Tibial nerve (tissue), 4 donors: ENCODE results near the gene SORCS3. TPM values are rescaled to one million over a fixed set of nuclear protein-coding genes. Genes with fewer than 3 reads are reported as not detected.

Experiments
- DNase-seq, 2 donors: peaks; one replicate each; pipeline ENCODE4 v3.0.0-alpha.2; 2019; ENCODE audit warnings: low spot score in 2 of 2
- H3K27ac ChIP-seq, 4 donors: fragments of 200-600 bp; sonication (generic) in 3 of 4; one replicate each; pipeline ENCODE4 v1.5.1; 2017 to 2019; ENCODE audit warnings: mild to moderate bottlenecking in 1 of 4
- H3K27me3 ChIP-seq, 2 donors: fragments of 200-600 bp; sonication (generic) in 1 of 2; one replicate each; pipeline versions ENCODE4 v1.5.1 to v1.6.0; 2017 to 2019
- H3K36me3 ChIP-seq, 3 donors: fragments of 200-600 bp; sonication (generic); one replicate each; pipeline ENCODE4 v1.5.1; 2018 to 2019
- H3K4me1 ChIP-seq, 4 donors: fragments of 200-600 bp; sonication (generic) in 3 of 4; one replicate each; pipeline ENCODE4 v1.5.1; 2017 to 2019
- H3K4me3 ChIP-seq, 4 donors: fragments of 200-600 bp; sonication (generic) in 3 of 4; one replicate each; pipeline ENCODE4 v1.5.1; 2017 to 2019; ENCODE audit warnings: mild to moderate bottlenecking in 1 of 4, moderate library complexity in 1 of 4
- H3K9me3 ChIP-seq, 4 donors: fragments of 200-600 bp; sonication (generic) in 3 of 4; one replicate each; pipeline ENCODE4 v1.5.1; 2017 to 2019
- CTCF ChIP-seq, 5 experiments: fragments of 200-600 bp in 3 of 5; fragments of 450-650 bp in 2 of 5; sonication (generic) in 3 of 5; IDR thresholded peaks; one replicate each; pipeline ENCODE4 v1.5.1; 2016 to 2019; ENCODE audit warnings: antibody characterized with exemption in 5 of 5, mild to moderate bottlenecking in 3 of 5, moderate library complexity in 2 of 5
- EP300 ChIP-seq, 2 donors: sonication (generic); formaldehyde crosslinking; IDR thresholded peaks; one replicate each; pipeline ENCODE4 v1.6.1; 2017; ENCODE audit warnings: antibody characterized with exemption in 2 of 2, mild to moderate bottlenecking in 1 of 2
- POLR2A ChIP-seq, 2 donors: fragments of 450-650 bp; IDR thresholded peaks; one replicate each; pipeline ENCODE4 v1.6.1; 2017; ENCODE audit warnings: antibody characterized with exemption in 2 of 2, mild to moderate bottlenecking in 2 of 2, moderate library complexity in 2 of 2
- WGBS, 2 donors: methylation state at CpG; one replicate each; pipeline ENCODE4 v1.1.5; 2018; 5-methylcytosine and 5-hydroxymethylcytosine counted together
- total RNA-seq, 4 donors: library from RNA; depleted of rRNA; stranded (reverse); fragments of >200 nt; gene quantifications; one replicate each; pipeline ENCODE4 v1.1.0, GENCODE V29; 2016

SORCS3 gene
- total RNA-seq, 4 donors from 2014 or later, result 1.8 to 3.9 (median 3.2) TPM

DNA sequence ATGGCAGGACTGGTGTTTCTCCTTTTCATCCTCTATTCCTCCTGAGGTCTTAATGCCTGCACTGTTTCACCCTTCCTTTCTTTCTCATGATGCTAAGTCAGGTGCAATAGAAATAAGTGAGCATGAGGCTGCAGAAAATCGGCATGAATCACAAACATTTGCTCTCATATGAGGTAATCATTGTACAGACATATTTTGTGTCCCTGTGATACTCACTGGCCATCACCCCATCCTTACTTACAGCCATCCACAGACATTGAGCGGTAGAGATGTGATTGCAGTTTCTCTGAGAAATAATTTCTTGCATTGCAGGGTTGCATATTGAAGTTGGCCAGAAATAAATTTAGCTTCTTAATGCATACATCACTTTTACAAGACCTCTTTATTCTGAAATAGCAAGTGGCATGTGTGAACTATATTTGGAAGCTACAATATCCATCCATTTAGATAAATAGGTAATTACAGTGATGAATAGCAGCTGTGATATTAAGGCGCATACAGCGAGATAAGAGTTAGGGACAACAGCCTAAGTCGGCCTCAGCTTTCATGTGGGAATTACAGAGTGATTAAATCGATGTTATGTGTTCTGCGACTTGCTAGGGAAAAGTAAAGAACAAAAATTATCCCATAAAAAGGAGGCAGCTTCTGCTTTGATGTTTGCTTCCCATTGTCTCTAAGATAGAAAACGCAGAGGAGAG is 612.6 kb downstream of the SORCS3 start:
- TF ChIP-seq CTCF (IDR thresholded peaks at IDR 0.05) (no peak), POLR2A (IDR thresholded peaks at IDR 0.05) (no peak), EP300 (IDR thresholded peaks at IDR 0.05) (no peak)
- WGBS, 2 donors, result 86 to 90% methylated on average over 8 of the region's 8 CpGs
- H3K4me3 ChIP-seq, result no peak overlapping the region

DNA sequence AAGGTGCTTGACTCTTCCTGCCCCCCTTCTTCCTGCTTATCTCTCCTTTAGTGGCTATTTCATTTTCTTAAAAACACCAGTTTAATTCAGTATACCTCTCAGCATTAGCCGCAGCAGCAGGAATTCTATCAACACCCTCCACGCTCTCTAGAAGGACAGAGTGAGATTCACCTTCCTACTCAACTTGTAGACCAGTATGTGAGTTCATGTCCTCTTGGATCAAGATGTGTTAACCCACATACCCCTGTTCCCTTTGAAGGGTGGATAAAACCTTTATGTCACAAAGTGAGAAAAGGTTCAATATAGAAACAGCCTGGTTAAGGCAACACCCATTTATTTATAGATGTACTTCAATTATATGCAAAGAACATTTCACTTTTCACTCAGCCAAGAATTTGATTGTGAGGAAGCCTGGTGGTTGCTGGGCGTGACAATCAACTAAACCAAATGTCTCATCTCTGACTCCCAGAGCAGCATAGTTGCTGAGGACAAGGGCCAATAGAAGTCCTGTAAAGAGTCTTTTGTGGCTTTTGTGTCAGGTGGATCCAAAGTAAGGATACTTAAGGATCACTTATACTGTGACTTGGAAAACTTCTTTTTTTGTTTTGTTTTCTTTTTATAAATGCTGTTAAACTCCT is 617.1 kb downstream of the SORCS3 start:
- Histone ChIP-seq H3K27ac (no peak overlapping the region), H3K36me3 (no peaks in the 10 kb centered on the region), H3K9me3 (no peaks in the 10 kb centered on the region), H3K27me3 (no peaks in the 10 kb centered on the region), H3K4me3 (no peak overlapping the region), H3K4me1 (no peaks in the 10 kb centered on the region)
- WGBS, 2 donors, result 94% methylated on average over 3 of the region's 3 CpGs
- TF ChIP-seq POLR2A (IDR thresholded peaks at IDR 0.05) (no peak), CTCF (IDR thresholded peaks at IDR 0.05) (no peak), EP300 (IDR thresholded peaks at IDR 0.05) (no peak)
- DNase-seq, result no peak

More for the DNA sequence above, 612.6 kb downstream of the SORCS3 start:
- no peak for DNase-seq
- Histone ChIP-seq H3K36me3 (no peaks in the 10 kb centered on the region), H3K9me3 (no peaks in the 10 kb centered on the region), H3K27me3 (no peaks in the 10 kb centered on the region), H3K4me1 (no peaks in the 10 kb centered on the region), H3K27ac (no peak overlapping the region)

GRCh38 chr10:105258674-105259065 is 617.6 kb downstream of the SORCS3 start:
- Histone ChIP-seq H3K27me3 (no peaks in the 10 kb centered on the region), H3K4me3 (no peak overlapping the region), H3K36me3 (no peaks in the 10 kb centered on the region), H3K9me3 (no peaks in the 10 kb centered on the region), H3K4me1 (no peaks in the 10 kb centered on the region), H3K27ac (no peak overlapping the region)
- DNase-seq, result no peak
- WGBS, 2 donors, result 75 to 85% methylated on average over 1 of the region's 1 CpG
- TF ChIP-seq EP300 (IDR thresholded peaks at IDR 0.05) (no peak), CTCF (IDR thresholded peaks at IDR 0.05) (no peak), POLR2A (IDR thresholded peaks at IDR 0.05) (no peak)

- Histone ChIP-seq H3K27me3 (no peaks in the 10 kb centered on the region), H3K9me3 (no peaks in the 10 kb centered on the region), H3K36me3 (no peaks in the 10 kb centered on the region), H3K4me1 (no peaks in the 10 kb centered on the region), H3K4me3 (no peak overlapping the region), H3K27ac (no peak overlapping the region)
- no peak for TF ChIP-seq EP300 (IDR thresholded peaks at IDR 0.05)
- TF ChIP-seq POLR2A (IDR thresholded peaks at IDR 0.05), result no peak
- no peak for TF ChIP-seq CTCF (IDR thresholded peaks at IDR 0.05)
- 52 to 63% methylated on average over 2 of the region's 2 CpGs for WGBS, 2 donors
- DNase-seq, result no peak
Observed at GRCh38 chr10:105259201-105259600, 618.1 kb downstream of the SORCS3 start.

GRCh38 chr10:105262666-105263065 is 621.6 kb downstream of the SORCS3 start:
- no peak for DNase-seq
- Histone ChIP-seq H3K4me3 (no peak overlapping the region), H3K9me3 (no peaks in the 10 kb centered on the region), H3K27me3 (no peaks in the 10 kb centered on the region), H3K27ac (no peak overlapping the region), H3K36me3 (no peaks in the 10 kb centered on the region), H3K4me1 (no peaks in the 10 kb centered on the region)
- TF ChIP-seq EP300 (IDR thresholded peaks at IDR 0.05), result no peak
- no peak for TF ChIP-seq CTCF (IDR thresholded peaks at IDR 0.05)
- TF ChIP-seq POLR2A (IDR thresholded peaks at IDR 0.05), result no peak
- WGBS, 2 donors, result 46% methylated on average over 2 of the region's 2 CpGs
